K562 (cell line): ENCODE measurements around the gene FAM32A. TPM values are rescaled to one million over a fixed set of nuclear protein-coding genes. Genes with fewer than 3 reads are reported as not detected.

ENCODE experiments used
- ATAC-seq: fragments of 200-7000 bp; cut with Tn5 transposase; 3 replicates; pipeline ENCODE4 v1.9.1; 2020; ENCODE audit warnings: moderate library complexity
- BruUV-seq: library from RNA; stranded (reverse); fragments of 400-500 nt; replicated peaks from 2 replicates; lab custom pipeline; 2021; lab: Mats Ljungman, UMichigan
- CTCF ChIA-PET: fragments of 300-600 bp; formaldehyde crosslinking; extraction: SDS; loops from one replicate; lab custom pipeline; 2021; ENCODE audit warnings: low intra/inter-chr PET ratio; lab: Yijun Ruan, JAX
- POLR2A ChIA-PET: fragments of 300-600, 350-650 bp; sonication (Branson Sonifier 250); formaldehyde crosslinking; extraction: SDS; loops from one replicate; lab custom pipeline; 2021; ENCODE audit warnings: antibody characterized with exemption, inconsistent platforms; lab: Yijun Ruan, JAX
- DNase-seq, 4 experiments: peaks; one replicate each; pipeline versions ENCODE4 v3.0.0 to v3.0.0-alpha.2; 2011 to 2018; ENCODE audit warnings: low spot score in 3 of 4, mixed read lengths in 3 of 4; ENCODE audit errors: extremely low read depth in 1 of 4
- FAIRE-seq: peaks from 2 replicates; lab custom pipeline; 2011; peaks lifted over from hg19 to GRCh38; lab: Jason Lieb, UNC
- H2AFZ ChIP-seq: 2 replicates; pipeline ENCODE4 v1.6.0; 2011; ENCODE audit warnings: low read depth, low read length, control low read depth, inconsistent platforms
- H3K27ac ChIP-seq: fragments of 200-600 bp; 3 replicates; pipeline ENCODE4 v1.8.0; 2011; ENCODE audit warnings: low read depth, mild to moderate bottlenecking, control low read depth, inconsistent platforms, low read length, moderate library complexity, mixed read lengths; ENCODE audit errors: extremely low read depth
- H3K27me3 ChIP-seq, 2 experiments: fragments of 300-600 bp in 1 of 2; 2 replicates in 1 of 2; 3 replicates in 1 of 2; pipeline versions ENCODE4 v1.6.0 to v1.8.0; 2011; ENCODE audit warnings: inconsistent platforms in 2 of 2, low read length in 2 of 2, mild to moderate bottlenecking in 1 of 2, mixed read lengths in 1 of 2, moderate library complexity in 1 of 2; ENCODE audit not compliant: control insufficient read depth in 2 of 2, insufficient read depth in 2 of 2
- H3K36me3 ChIP-seq: fragments of 300-600 bp; 3 replicates; pipeline ENCODE4 v1.8.0; 2011; ENCODE audit warnings: mild to moderate bottlenecking, low read length, inconsistent platforms; ENCODE audit not compliant: control insufficient read depth, insufficient read depth
- H3K4me1 ChIP-seq, 2 experiments: fragments of 200-600 bp in 1 of 2; replicated peaks in 1 of 2; 2 replicates in 1 of 2; 3 replicates in 1 of 2; pipeline versions ENCODE4 v1.5.1 to v1.8.0; 2011; ENCODE audit warnings: inconsistent platforms in 2 of 2, low read length in 2 of 2, mild to moderate bottlenecking in 1 of 2, mixed read lengths in 1 of 2, moderate library complexity in 1 of 2; ENCODE audit not compliant: control insufficient read depth in 2 of 2, insufficient read depth in 2 of 2
- H3K4me2 ChIP-seq: 2 replicates; pipeline ENCODE4 v1.6.1; 2011; ENCODE audit warnings: low read length, control low read depth, inconsistent platforms, mixed read lengths; ENCODE audit not compliant: insufficient read depth
- H3K4me3 ChIP-seq: fragments of 200-600 bp; sonication (generic), shearing (Covaris generic); 2 replicates; pipeline ENCODE4 v1.5.1; 2016; ENCODE audit warnings: control low read depth, inconsistent platforms
- H3K79me2 ChIP-seq: fragments of 200-600 bp; 3 replicates; pipeline ENCODE4 v1.8.0; 2011; ENCODE audit warnings: low read length, inconsistent platforms; ENCODE audit not compliant: control insufficient read depth, insufficient read depth
- H3K9ac ChIP-seq, 2 experiments: 2 replicates each; pipeline versions ENCODE4 v1.6.0 to v1.6.1; 2011; ENCODE audit warnings: low read depth in 2 of 2, low read length in 2 of 2, control low read depth in 1 of 2, inconsistent platforms in 1 of 2, mild to moderate bottlenecking in 1 of 2, mixed read lengths in 1 of 2; ENCODE audit not compliant: insufficient read depth in 1 of 2
- H3K9me1 ChIP-seq: one replicate; pipeline ENCODE4 v1.6.0; 2011; ENCODE audit warnings: inconsistent platforms, mild to moderate bottlenecking, low read length, moderate library complexity; ENCODE audit not compliant: control insufficient read depth, insufficient read depth
- H3K9me3 ChIP-seq: replicated peaks from 2 replicates; pipeline ENCODE4 v1.5.1; 2011; ENCODE audit warnings: low read depth, low read length, inconsistent platforms; ENCODE audit not compliant: control insufficient read depth, insufficient read depth
- H4K20me1 ChIP-seq: replicated peaks from 2 replicates; pipeline ENCODE4 v1.6.1; 2011; ENCODE audit warnings: low read length, inconsistent platforms, mixed read lengths; ENCODE audit not compliant: control insufficient read depth, insufficient read depth
- ARHGAP35 ChIP-seq: fragments of 450-650 bp; IDR thresholded peaks from 2 replicates; pipeline ENCODE4 v1.6.1; 2018; ENCODE audit not compliant: partially characterized antibody
- DACH1 ChIP-seq: fragments of 450-650 bp; IDR thresholded peaks from 2 replicates; pipeline ENCODE4 v1.6.1; 2018; ENCODE audit not compliant: partially characterized antibody
- GATAD2B ChIP-seq: fragments of 450-650 bp; IDR thresholded peaks from 2 replicates; pipeline ENCODE4 v1.6.1; 2017; ENCODE audit warnings: mild to moderate bottlenecking, borderline replicate concordance
- LARP7 ChIP-seq: fragments of 450-650 bp; IDR thresholded peaks from 2 replicates; pipeline ENCODE4 v1.6.1; 2016
- MXI1 ChIP-seq: IDR thresholded peaks from 2 replicates; pipeline ENCODE4 v1.6.1; 2011; ENCODE audit warnings: low read depth, mild to moderate bottlenecking, improper control_type of control experiment, low read length
- PHTF2 ChIP-seq: fragments of 250-450 bp; sonication (Bioruptor Pico); IDR thresholded peaks from 2 replicates; pipeline ENCODE4 v1.5.0; 2021; ENCODE audit warnings: mild to moderate bottlenecking
- SRSF7 ChIP-seq: fragments of 200-400 bp; formaldehyde crosslinking; optimal IDR thresholded peaks from 2 replicates; pipeline ENCODE3; 2017; ENCODE audit warnings: mild to moderate bottlenecking, low read depth, low read length
- TARDBP ChIP-seq: fragments of 450-650 bp; IDR thresholded peaks from 2 replicates; pipeline ENCODE4 v1.6.1; 2016
- ZC3H11A ChIP-seq: IDR thresholded peaks from 2 replicates; pipeline ENCODE4 v1.6.1; 2012; ENCODE audit warnings: low read depth, low read length, improper control_type of control experiment
- ZFP30 ChIP-seq: fragments of 250-450 bp; sonication (Bioruptor Pico); IDR thresholded peaks from 2 replicates; pipeline ENCODE4 v1.8.0; 2022; ENCODE audit warnings: moderate library complexity, mild to moderate bottlenecking, inconsistent platforms, borderline replicate concordance
- ZNF280A ChIP-seq: fragments of 450-650 bp; IDR thresholded peaks from 2 replicates; pipeline ENCODE4 v1.6.1; 2018; ENCODE audit warnings: mild to moderate bottlenecking, low read depth; ENCODE audit not compliant: partially characterized antibody
- ZNF79 ChIP-seq: fragments of 250-450 bp; sonication (Bioruptor Pico); IDR thresholded peaks from 2 replicates; pipeline ENCODE4 v1.4.0; 2020; ENCODE audit warnings: low read depth, mild to moderate bottlenecking, moderate library complexity
- WGBS: fragments of 100-300 bp; shearing (Covaris generic); methylation state at CpG from one replicate; pipeline ENCODE4 v1.1.6; 2016; ENCODE audit warnings: low coverage, mixed read lengths; ENCODE audit not compliant: insufficient coverage; ENCODE audit errors: missing lambda C conversion rate; 5-methylcytosine and 5-hydroxymethylcytosine counted together
- in situ Hi-C: fragments of 300-500 bp; cut with MboI; formaldehyde crosslinking; loops from 4 replicates; pipeline ENCODE4 v1.15.0; 2018; ENCODE audit warnings: inconsistent platforms, mixed read lengths
- intact Hi-C: fragments of 100-400 bp; cut with micrococcal nuclease; formaldehyde crosslinking; loops from 2 replicates; pipeline ENCODE4 v1.14.2; 2022
- polyA plus RNA-seq, 8 experiments: library from polyadenylated mRNA; depleted of rRNA in 4 of 8; stranded (reverse) in 5 of 8; unstranded in 3 of 8; fragments of >200 nt; fragmentation: Nextera tagmentation in 2 of 8; fragmentation: Illumina TruSeq in 1 of 8; extraction: Ambion mirVana in 2 of 8; extraction: Trizol in 1 of 8; gene quantifications; 2 replicates each; pipeline versions ENCODE4 v1.2.1 to v1.2.3, GENCODE V29; 2011 to 2014; ENCODE audit warnings: inconsistent platforms in 1 of 8, missing spikeins in 1 of 8
- total RNA-seq, 7 experiments: library from RNA; depleted of rRNA in 6 of 7; stranded (reverse); fragments of >200 nt in 6 of 7; fragmentation: Illumina TruSeq in 2 of 7; extraction: Trizol in 2 of 7; gene quantifications; 2 replicates each; pipeline versions ENCODE4 v1.2.1 to v1.2.3, GENCODE V29; 2011 to 2021; ENCODE audit warnings: low replicate concordance in 1 of 7

The FAM32A gene
- total and polyA plus RNA-seq, 9 of the 15 experiments (the other 6 are each of a cell fraction or from before 2014, with no cell fraction given) = 30.7 to 96.7 (median 73.7) TPM

DNA sequence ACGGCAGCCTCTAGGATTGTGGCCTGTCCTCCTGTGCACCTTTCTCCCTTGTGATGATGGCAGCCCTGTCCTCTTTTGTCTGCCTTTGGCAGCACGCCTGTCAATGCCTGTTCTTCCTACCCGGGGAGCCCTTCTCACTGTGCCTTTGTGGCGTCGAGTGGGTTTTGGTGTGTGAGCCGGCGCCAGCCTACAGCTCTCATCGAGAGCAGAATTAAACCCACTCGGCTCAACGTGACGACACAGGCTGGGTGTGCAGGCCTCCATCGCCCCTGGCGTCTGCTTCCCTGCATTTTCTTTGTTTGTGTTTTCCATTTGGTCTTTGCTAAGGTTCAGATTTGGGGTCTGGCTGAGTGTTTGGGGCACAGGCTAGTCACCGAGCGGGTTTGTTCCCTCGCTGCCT is 46.9 kb downstream of the FAM32A start:
- Histone ChIP-seq H3K4me1 (peaks cover 0 to 18% of the 10 kb centered on the region in 2 experiments; a peak in 2 of 5 replicates), H3K36me3 (peaks cover 34% of the 10 kb centered on the region; the same call in 2 of the 3 replicates), H3K9me1 (peaks cover 4% of the 10 kb centered on the region), H3K27ac (no peak overlapping the region), H3K9ac (peak overlapping the region in 1 of 2 experiments; percentile 50; a peak in 2 of 4 replicates), H2AFZ (no peak overlapping the region), H3K4me3 (no peak overlapping the region), H3K9me3 (no peaks in the 10 kb centered on the region), H3K4me2 (no peak overlapping the region), H3K27me3 (no peaks in the 10 kb centered on the region), H3K79me2 (no peaks in the 10 kb centered on the region), H4K20me1 (no peaks in the 10 kb centered on the region)
- POLR2A ChIA-PET = no interaction called here
- no peak for DNase-seq
- no peak for ATAC-seq
- BruUV-seq = no TSS peak
- in situ Hi-C loops (no loop called here), intact Hi-C loops (no loop called here)
- CTCF ChIA-PET = no interaction called here
- no peak for FAIRE-seq
- 84% methylated on average over 16 of the region's 16 CpGs for WGBS
- TF ChIP-seq ZNF79 (CRISPR knock-in tag) = no peak
- no peak for TF ChIP-seq ZC3H11A
- TF ChIP-seq MXI1 = no peak
- no peak for TF ChIP-seq TARDBP
- no peak for TF ChIP-seq ZFP30
- TF ChIP-seq ARHGAP35 = no peak
- no peak for TF ChIP-seq ZNF280A
- TF ChIP-seq PHTF2 (CRISPR knock-in tag) = no peak
- TF ChIP-seq LARP7 = no peak
- no peak for TF ChIP-seq GATAD2B
- no peak for TF ChIP-seq DACH1
- TF ChIP-seq SRSF7 = no peak
